Epidermal melanocyte (primary cell): Measurements from ENCODE around the gene KYNU.

Experiments
- DNase-seq: peaks from one replicate; pipeline ENCODE4 v3.0.0; 2011; ENCODE audit warnings: low spot score; ENCODE audit not compliant: insufficient read length

The KYNU gene

DNA sequence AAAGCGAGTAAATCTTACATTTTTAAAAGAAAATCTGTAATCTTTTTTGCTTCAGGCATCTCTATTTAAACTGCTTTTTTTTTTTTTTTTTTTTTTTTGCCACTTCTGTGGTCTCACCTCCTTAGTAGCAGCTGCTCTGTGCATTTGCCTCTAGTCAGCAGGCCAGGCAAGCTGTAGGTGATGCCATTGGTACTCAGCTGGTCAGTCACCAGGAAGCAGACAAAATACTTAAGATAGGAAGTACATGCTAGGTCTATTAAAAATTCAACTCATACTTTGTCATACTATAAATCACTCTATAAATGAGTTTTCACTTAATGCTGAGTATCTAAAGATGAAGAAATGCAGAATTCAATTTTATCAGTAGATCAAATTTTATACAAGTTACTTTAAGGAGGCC lies 83.7 kb downstream of the KYNU start:
- DNase-seq = no peak

DNA sequence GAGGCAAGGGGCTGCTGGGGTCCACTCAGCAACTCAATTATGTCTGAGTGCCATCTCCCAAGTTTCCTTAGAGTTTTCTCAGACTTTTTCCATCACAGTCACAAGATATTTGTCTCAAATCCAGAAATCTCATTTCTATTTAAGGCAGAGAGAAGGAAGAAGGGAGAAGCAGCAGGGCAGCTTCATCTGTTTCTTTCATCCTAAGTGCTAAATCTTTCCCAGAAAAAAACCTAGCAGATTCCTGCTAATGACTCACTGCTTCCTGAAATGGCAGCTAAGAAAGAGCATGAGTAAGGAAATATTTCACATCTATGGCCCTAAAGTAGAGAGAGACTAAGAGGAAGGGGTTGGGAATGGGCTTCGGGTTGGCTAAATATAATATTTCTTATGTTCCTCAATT lies 88.0 kb downstream of the KYNU start:
- DNase-seq = no peak

DNA sequence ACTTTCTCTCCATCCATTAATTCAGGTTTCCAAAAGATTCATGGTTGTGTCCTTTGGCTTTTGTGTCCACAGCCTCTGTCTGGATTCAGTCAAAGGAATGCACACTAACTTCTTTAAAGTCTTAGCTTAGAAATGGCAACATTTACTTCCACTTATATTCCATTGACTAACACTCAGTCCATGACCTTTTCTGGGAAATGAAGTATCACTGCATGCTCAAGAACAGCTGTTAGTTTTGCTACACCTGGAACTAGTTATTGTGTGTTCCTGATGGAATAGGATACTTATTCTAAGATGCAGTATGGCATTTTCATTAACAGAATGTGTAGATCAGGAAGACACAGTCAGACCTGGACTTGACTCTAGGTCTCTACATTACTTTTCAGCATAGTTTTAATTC lies 88.8 kb downstream of the KYNU start:
- DNase-seq = no peak

DNA sequence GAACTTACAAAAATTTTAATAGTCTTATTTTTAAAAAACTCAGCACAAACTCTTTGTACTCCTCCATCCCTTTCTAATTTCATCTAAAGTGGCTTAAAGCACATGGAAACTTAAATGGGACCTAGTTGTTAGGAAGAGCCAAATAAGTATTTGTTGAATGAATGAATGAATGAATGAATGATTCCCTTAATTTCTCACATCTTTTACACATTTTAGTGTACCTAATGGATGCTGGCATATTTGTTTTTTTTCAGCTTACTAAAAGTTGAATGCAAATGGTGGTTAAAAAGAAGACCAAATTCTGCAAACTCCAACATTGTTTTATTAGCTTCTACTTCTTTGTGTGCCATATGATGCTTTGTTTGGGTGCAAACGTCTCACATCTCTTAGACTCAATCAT lies 89.6 kb downstream of the KYNU start:
- no peak for DNase-seq

DNA sequence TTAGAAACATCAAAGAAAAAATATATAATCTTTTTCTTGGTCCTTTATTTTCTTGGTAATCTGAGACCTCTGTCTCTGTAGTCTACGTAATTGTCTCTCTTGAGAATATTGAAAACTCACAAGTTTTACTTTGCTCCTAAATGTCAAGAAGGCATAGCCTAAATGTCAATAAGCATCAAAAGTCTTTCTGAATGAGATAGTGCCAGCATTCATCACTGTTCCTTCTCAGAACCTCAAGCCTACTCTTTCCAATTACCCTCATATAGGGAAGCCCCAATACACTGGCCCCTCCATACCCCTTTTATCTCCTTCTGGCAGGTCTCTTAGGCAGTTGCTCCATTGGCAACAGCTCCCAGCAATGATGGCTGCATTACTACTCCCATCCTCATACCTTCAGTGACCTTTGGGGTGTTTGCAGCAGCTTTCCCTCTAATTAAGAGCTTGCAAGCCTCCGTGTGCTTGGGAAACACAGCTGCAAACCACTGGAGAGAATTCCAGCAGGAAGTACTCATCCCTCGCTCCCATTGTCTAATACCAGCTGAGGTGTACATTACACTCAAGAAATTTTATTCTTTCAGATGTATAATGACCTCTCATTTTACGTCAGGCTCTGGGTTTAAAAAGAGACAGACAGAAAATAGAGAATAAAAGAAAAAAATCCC lies 95.8 kb downstream of the KYNU start:
- DNase-seq = no peak

DNA sequence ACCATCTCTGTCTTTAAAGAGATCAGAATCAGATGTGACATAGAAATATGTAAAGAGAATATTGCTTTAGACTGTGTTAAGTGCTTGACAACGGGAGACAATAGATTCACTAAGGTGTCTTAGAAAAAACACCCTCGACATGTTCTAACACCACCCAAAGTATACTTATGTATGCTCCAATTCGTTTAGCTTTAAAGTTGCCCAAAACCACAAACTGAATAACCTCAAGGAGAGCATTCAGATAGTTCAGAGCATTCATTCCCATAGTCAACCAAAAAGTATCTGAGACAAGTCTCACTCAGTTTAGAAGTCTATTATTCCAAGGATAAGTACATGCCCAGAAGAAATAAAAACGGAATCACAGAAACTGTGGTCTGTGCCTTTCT lies 96.4 kb downstream of the KYNU start:
- DNase-seq = no peak

DNA sequence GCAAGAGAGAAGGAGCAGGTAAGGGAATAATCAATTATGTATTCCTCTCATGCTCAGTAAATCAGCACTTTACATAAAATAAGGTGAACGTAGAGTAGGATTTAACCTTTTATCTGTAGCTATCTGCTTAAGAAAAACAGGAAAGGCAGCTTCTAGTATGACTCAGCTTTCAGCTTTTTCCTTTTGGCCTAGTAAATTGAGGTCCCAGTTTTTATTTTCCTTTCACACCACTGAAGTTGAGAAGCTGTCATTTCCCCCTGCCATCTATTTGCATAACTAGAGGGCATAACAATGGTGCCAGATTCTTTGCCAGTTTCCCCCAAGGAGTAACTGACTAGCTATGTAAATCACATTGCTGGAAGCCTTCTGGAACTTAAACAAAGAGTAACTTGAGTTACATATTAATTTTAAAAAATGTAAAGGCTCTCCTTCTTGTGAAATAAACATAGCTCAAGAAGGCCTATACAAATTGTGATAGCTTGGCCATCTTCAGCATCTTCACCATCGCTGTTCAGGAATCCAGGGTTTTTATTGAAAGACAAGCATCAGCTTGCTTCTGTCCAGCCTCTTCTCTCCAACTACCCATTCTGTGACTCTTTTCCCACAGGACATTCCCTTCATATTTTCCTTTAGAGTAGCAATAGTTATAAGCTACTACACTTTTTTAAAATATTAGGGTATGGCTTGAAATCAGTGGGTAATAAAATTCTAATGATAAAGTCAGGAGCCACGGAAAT lies 97.0 kb downstream of the KYNU start:
- no peak for DNase-seq

DNA sequence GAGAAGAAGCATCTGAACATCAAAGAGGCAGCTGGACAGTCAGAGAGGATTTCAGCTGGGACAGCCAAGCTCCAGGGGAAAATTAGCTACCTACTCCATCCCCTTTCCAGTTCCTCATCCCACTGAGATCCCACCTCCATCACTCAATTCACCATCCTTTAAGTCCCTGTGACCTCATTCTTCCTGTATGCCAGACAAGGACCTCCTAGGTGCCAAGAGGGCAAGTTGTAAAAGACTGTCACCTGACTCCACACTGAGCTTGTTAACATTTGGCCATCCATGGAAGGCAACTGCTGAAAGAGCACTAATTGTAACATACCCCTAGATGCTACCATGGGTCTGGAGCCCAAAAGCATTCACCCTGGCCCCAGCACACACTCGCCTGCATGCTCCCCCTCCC lies 97.8 kb downstream of the KYNU start:
- DNase-seq = no peak

DNA sequence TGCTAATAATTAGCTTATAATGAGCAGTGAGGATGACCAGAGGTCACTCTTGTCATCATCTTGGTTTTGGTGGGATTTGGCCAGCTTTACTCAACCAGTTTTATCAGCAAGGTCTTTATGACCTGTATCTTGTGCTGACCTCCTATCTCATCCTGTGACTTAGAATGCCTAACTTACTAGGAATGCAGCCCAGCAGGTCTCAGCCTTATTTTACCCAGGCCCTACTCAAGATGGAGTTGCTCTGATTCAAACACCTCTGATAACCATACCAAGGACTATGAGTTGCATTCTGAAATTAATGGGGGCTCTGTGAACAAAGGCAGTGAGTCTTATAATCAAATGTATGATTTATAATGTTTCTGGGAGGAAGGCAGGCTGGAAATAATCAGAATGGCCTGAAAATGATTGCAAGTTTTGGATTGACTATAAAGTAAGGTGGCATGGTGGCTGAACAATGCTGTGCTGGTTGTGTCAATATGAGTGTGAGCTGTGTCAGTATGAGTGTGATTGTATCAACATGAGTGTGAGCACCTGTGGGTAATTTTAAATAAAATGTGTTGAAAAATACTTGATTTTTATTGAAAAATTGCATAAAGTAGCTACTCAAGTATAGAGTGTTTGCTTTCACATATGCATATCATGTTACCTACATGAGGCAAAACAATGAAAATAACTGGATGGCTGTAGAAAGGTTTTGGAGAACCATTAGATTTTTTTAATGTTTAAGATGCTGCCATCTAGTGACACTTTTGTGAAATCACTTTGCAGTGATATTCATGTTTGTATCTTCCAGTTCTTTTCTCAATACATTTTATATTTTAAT lies 103.0 kb downstream of the KYNU start:
- DNase-seq = peak; percentile 32

DNA sequence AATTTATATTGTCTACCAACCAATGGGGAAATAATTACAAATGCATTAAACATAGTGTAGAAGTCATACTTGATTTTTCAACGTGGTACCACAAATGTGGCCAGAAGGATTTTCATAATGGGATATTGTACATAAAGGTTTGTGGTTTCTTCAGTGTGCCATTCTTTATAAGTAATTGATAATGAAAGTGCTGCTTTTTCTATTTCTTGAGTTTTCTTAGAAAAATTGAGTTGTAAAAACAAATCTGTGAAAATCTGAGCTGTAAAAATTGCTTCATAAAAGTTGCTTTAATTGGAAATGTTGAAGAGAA lies 103.6 kb downstream of the KYNU start:
- DNase-seq = no peak

DNA sequence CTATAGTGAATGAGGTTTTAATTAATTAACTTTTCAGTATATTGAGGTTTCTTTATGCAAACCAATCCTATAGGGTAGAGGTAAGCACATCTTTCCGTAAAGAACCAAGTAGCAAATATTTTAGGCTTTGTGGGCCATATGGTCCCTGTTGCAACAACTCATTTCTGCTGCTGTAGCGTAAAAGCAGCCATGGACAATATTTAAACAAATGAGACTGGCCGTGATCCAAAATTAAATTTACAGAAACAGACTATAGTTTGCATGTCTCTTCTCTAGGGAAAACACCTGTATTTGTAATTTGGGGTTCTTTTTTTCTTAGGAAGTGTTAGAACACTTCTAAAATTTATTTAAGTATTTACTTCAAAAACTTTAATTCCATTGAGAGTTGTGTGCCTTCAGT lies 104.3 kb downstream of the KYNU start:
- no peak for DNase-seq

DNA sequence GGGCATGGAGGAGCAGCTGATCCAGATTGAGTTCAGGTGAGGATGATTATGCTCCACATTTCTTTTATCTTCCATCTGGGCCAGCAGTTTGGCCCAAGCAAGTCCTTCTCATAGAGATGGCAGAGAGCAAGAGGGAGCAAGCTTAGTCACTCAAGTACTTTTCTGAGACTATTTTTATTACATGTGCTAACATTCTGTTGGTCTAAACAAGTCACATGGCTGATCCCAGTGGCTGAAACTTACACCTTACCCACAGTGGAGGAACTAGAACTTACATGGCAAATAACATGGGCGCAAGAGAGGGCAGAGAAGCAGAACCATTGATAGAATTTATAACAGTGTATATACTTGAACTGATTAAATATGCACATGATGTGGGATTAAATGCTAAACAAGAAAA lies 105.7 kb downstream of the KYNU start:
- no peak for DNase-seq

DNA sequence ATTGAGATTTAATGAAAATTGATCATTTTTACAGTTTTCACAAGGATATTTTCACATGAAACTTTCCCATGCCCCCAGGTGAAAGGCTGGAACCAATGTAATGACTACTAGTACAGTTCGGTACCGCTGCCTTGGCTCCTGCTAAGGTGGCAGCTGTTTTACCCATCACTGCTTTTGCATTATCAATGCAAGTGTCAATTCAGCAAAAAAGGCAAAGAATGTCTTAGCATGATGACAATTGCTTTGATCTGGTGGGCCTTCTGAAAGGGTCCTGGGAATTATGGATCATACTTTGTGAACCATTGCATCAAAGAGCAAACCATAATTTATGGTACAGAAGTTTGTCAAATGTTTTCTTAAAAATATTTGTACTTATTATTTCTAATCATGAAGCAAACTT lies 107.2 kb downstream of the KYNU start:
- no peak for DNase-seq

DNA sequence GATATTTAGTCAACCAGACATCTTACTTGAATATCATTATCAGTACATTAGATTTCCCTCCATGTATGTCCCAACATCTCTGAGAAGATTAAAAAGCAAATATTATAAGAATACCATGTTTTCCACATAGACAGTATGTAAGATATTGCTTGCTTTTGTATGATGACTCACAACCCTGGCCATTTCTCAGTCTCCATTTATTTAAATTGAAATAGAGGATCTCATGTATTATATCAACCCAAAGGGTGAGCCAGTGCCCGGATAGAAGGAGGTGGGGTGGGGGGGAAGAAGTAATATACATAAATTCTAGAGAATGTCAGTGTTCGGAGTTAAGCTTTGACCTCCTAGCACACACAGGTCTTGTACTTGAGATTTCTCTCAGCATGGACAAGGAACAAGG lies 109.6 kb downstream of the KYNU start:
- no peak for DNase-seq

DNA sequence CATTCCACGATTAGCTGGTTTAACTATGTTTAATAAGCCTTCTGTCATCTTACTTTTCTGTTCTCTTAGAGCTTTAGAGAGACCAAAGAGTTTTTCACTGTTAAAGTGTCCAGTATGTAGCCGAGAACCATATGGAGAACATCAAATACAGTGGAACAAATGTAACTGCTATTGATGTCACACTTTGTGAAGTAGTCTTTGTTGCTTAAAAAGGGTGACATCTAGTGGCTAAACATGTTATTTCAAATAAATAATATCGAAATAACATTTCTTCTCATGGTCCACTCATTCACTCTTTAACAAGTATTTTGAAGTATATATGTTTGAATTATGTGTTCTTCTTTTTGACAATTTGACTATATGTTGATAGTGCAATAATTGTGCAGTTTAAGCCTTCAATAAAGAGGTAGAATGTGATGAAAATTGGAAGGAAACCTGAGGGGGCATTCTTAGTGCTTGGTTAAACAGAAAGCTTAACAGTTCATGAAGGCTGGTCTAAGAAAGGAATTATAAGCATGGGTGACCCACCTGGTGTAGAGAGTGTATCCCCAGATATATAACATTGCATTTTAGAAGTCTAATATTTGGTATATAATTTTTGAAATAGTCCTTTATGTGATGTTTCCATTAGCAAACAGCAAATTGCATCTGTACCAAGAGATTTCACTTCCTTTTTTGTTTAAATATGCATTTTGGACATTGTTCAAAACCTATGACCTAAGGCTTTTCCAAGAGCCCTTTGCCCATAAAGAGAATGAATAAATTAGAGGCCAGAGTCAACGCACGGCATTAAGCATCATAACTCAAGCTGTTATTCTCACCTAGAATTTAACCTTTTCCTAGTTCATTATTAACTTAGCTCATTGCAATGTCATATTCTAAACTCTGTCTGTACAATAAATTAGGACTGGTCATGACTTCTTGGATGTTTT lies 112.1 kb downstream of the KYNU start:
- peak; percentile 29 for DNase-seq

DNA sequence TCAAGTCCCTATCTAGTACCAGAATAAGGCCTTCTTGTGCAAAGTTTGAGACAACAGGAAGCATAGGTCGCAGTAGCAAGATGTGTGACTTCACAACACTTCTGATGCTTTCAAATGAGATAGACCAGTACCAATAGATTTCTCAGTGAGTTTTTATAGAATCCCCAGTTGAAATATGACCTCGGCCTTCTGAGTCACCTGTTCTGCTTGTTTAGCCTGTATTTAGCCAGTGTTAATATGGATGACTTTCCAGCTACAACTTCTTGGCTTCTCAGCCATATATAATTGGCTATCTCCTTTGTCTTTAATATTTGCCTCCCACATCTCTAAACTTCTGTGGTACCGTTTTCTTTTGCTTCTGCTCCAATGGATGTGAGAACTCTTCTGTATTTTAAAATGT lies 113.8 kb downstream of the KYNU start:
- no peak for DNase-seq

DNA sequence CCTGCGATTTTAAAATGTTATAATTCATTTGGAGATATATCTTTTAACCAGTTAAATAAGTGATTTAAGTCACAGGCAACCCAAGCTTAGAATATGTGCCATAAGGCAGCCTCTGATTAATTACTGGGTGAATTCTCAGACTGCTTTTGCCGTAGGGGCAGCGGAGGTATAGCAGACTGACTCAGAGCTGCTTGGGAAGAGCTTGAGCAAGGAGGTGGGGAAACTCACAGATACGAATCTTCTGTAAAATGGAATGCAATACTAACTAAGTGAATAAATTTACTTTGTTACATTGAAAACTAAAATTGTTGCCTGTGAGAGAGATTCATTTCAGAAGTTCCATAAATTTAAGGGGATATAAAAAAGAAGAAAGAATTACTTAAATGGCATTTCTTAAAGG lies 115.4 kb downstream of the KYNU start:
- no peak for DNase-seq

DNA sequence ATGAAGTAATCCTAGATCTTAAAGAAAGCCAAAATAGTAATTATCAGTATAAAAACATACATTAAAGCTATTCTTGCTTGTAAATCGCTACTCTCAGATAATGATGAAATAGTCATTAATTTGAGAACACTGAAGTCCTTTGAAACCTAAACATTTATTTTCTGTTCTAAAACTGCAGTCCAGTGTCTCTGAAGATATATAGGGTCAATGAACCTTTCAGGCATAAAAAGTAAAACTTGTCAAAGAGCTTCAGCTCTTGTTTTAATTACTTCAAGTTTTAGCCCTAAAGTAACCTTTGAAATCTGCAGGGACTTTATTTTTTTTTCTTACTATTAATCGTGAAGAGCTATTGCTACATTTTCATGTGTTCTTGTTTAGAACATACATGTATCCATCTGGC lies 116.3 kb downstream of the KYNU start:
- DNase-seq = no peak

DNA sequence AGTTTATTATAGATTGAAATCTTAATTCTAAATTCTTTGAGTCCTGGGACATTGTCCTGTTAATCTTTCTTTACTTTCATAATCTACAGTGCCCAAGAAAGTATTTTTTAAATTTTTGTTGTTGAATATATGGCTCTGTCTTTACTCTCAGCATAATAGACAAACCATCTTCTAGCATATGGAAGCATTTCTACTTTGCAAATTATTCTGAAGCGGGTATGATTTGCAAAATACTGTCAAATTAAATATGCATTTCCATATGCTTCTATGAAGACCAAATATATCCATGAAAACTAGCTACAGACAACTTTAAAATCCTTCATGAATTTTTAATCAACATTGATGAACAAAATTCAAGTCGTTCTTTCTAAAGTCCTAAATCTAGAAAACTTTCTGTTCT lies 117.2 kb downstream of the KYNU start:
- no peak for DNase-seq

DNA sequence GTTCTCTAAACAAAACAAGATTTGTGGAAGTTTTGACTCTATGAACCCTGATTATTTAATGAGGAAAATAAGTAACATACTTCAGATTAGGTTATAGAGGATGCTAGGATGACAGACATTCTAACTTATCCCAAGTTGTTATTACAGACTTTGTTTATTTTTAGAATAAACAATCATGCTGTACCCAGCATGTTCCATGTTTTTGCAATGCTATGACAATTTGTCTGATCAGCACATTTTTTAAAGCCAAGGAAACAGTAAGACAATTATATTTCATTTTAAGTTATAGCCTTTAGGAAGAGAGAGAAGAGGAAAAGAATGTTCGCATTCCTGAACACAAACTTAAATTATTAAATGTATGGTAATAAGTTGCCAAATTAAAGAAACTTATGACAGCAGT lies 119.8 kb downstream of the KYNU start:
- DNase-seq = no peak

DNA sequence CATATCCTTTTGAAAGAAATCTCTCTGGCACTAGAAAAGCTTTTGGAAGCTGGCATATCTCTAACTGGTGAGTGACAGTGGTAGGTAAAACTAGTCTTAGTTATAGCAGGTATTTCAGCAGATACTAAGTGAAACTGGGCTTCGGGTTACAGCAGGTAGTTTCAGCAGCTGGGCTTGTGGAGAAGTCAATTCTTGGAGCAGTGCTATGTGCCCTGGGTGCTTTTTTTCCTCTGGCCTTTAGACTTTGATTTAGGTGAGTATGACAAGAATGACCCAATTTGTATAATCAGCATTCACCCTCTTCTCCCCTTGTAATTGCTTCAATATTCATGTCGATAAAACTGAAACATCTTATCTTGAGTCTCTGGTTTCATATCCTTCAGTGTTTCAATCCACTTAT lies 123.1 kb downstream of the KYNU start:
- no peak for DNase-seq

DNA sequence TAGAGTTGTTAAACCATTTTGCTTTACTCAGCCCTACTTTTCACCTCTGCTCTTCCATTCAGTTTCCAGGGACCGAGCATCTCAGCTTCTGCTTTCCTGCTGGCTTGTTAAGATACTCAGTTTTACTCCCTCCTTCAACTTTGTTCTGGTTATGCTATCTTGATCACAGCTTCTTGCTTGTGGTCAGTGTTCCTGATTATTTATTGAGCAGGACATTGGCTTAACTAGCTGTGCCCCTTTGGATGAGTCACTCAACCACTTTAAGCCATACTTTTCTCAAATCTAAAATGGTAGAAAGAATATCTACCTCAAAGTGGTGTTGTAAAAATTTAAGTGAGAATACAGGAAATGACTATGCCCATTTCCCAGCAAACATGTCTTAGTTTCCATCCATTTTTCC lies 124.0 kb downstream of the KYNU start:
- DNase-seq = no peak
